Progenitor cell of endocrine pancreas (in vitro differentiated cells): Measurements from ENCODE around the gene TRIOBP. TPM values are rescaled to one million over a fixed set of nuclear protein-coding genes. Genes with fewer than 3 reads are reported as not detected.
A peak's percentile ranks its signal among the peaks of the same experiment; 100 is the strongest.

Experiments used
- DNase-seq: peaks from one replicate; pipeline ENCODE4 v3.0.0; 2021; ENCODE audit warnings: low spot score; ENCODE audit not compliant: unreplicated experiment
- H3K27ac Mint-ChIP-seq: 2 replicates; pipeline ENCODE4 v1.8.0; 2021; ENCODE audit warnings: mild to moderate bottlenecking, moderate library complexity, mixed read lengths
- H3K27me3 Mint-ChIP-seq: 2 replicates; pipeline ENCODE4 v1.8.0; 2021; ENCODE audit warnings: mixed read lengths
- H3K36me3 Mint-ChIP-seq: 2 replicates; pipeline ENCODE4 v1.8.0; 2022; ENCODE audit warnings: mixed read lengths; ENCODE audit not compliant: insufficient read depth
- H3K4me1 Mint-ChIP-seq: 2 replicates; pipeline ENCODE4 v1.8.0; 2021; ENCODE audit warnings: low read depth, mixed read lengths
- H3K4me3 Mint-ChIP-seq: 2 replicates; pipeline ENCODE4 v1.8.0; 2021; ENCODE audit warnings: low read depth, mild to moderate bottlenecking, moderate library complexity, mixed read lengths
- H3K9me3 Mint-ChIP-seq: 2 replicates; pipeline ENCODE4 v1.8.0; 2021; ENCODE audit warnings: low read depth, mixed read lengths
- total RNA-seq: library from RNA; stranded (reverse); gene quantifications from 2 replicates; pipeline ENCODE4 v1.2.1, GENCODE V29; 2021
- TF ChIP-seq, protein P1 (sequence below): fragments of 200-600 bp; sonication (generic); IDR thresholded peaks from one replicate; pipeline ENCODE4 v1.5.0; 2021; ENCODE audit warnings: antibody characterized with exemption, mild to moderate bottlenecking; ENCODE audit not compliant: unreplicated experiment

TRIOBP gene
- total RNA-seq, 1 donor from 2014 or later = 78.7 TPM

DNA sequence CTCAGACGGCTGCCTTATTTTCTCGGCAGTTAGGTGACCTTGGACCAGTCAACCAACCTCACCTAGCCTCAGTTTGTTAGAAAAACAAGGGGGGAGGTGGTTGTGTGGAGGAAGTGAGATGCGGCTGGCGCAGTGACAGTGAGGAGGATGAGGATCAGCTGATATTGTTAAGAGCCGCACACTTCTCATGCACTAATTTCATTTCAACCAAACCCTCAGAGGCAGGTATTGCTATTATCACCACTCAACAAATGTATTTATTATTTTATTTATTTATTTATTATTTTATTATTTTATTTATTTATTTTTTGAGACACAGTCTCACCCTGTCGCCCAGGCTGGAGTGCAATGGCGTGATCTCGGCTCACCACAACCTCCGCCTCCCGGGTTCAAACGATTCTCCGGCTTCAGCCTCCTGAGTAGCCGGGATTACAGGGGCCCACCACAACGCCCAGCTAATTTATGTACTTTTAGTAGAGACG is 19.3 kb upstream of the TRIOBP start:
- Mint-ChIP-seq H3K27ac (no peak overlapping the region), H3K27me3 (peaks cover 17% of the 10 kb centered on the region), H3K36me3 (no peaks in the 10 kb centered on the region), H3K9me3 (no peaks in the 10 kb centered on the region), H3K4me3 (peak overlapping the region; percentile 9), H3K4me1 (peaks cover 1% of the 10 kb centered on the region)
- DNase-seq = no peak
- TF ChIP-seq, protein P1, sequence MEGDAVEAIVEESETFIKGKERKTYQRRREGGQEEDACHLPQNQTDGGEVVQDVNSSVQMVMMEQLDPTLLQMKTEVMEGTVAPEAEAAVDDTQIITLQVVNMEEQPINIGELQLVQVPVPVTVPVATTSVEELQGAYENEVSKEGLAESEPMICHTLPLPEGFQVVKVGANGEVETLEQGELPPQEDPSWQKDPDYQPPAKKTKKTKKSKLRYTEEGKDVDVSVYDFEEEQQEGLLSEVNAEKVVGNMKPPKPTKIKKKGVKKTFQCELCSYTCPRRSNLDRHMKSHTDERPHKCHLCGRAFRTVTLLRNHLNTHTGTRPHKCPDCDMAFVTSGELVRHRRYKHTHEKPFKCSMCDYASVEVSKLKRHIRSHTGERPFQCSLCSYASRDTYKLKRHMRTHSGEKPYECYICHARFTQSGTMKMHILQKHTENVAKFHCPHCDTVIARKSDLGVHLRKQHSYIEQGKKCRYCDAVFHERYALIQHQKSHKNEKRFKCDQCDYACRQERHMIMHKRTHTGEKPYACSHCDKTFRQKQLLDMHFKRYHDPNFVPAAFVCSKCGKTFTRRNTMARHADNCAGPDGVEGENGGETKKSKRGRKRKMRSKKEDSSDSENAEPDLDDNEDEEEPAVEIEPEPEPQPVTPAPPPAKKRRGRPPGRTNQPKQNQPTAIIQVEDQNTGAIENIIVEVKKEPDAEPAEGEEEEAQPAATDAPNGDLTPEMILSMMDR = no peak

DNA sequence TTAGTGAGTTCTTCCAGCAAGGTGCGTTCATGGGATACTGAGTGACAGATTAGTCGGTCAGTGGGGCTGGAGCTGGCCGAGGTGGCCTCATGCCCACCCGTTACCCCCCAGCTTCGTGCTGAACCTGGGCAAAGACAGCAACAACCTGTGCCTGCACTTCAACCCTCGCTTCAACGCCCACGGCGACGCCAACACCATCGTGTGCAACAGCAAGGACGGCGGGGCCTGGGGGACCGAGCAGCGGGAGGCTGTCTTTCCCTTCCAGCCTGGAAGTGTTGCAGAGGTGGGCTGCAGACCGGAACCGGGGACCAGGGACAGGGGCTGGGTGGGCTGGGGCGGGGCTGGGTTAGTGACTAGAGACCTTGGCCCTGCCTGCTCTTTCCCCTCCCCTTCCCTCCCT is 18.5 kb upstream of the TRIOBP start:
- H3K27ac Mint-ChIP-seq = no peak overlapping the region
- H3K27me3 Mint-ChIP-seq = peaks cover 17% of the 10 kb centered on the region
- TF ChIP-seq, protein P1 = no peak
- peaks cover 1% of the 10 kb centered on the region for H3K4me1 Mint-ChIP-seq
- no peaks in the 10 kb centered on the region for H3K36me3 Mint-ChIP-seq
- no peak for DNase-seq
- H3K4me3 Mint-ChIP-seq = no peak overlapping the region
- H3K9me3 Mint-ChIP-seq = no peaks in the 10 kb centered on the region

DNA sequence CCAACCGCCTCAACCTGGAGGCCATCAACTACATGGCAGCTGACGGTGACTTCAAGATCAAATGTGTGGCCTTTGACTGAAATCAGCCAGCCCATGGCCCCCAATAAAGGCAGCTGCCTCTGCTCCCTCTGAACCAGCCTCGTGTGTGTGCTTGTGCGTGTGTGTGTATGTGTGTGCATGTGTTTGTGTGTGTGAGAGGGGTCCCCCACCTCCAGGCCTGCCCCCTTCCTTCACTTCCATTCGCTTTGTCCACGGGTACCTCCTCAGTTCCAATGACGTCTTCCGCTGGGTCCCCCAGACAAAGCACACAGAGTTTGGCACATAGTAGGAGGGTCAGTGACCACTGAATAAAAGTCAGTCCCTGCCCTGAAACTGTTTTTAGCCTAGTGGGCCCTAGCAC is 17.2 kb upstream of the TRIOBP start:
- H3K4me3 Mint-ChIP-seq = no peak overlapping the region

DNA sequence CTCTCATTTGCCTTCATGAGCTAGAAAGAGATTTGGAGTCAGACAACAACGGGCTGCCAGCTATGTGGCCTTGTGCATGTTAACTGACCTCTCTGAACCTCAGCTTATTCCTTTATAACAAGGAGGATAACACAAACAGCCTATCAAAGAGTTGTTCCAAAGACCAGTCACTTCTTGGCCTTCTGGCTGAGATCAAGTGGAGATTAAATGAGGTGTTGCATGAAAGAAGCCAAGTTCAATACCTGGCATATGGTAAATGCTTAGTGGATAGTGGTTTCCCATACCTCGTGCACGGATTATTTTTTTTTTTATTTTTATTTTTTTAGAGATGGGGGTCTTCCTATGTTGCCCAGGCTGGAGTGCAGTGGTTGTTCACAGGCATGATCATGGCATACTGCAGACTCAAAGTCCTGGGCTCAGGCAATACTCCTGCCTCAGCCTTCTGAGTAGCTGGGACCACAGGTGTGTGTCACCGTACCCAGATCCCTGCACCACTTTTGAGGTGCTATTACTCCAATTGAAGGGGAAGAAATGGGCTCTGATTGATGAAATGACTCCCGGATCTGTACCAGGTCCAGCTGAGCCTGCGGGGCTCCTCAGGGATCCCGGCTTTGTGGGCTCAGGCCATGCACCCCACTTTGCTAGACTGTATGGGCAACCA is 16.5 kb upstream of the TRIOBP start:
- TF ChIP-seq, protein P1 = no peak
- no peak overlapping the region for H3K4me3 Mint-ChIP-seq
- H3K36me3 Mint-ChIP-seq = no peaks in the 10 kb centered on the region
- no peaks in the 10 kb centered on the region for H3K9me3 Mint-ChIP-seq
- DNase-seq = no peak
- H3K27me3 Mint-ChIP-seq = peaks cover 17% of the 10 kb centered on the region
- no peak overlapping the region for H3K27ac Mint-ChIP-seq
- H3K4me1 Mint-ChIP-seq = peaks cover 1% of the 10 kb centered on the region

More for the DNA sequence above, 17.2 kb upstream of the TRIOBP start:
- H3K27ac Mint-ChIP-seq = no peak overlapping the region
- peaks cover 17% of the 10 kb centered on the region for H3K27me3 Mint-ChIP-seq
- H3K4me1 Mint-ChIP-seq = peaks cover 1% of the 10 kb centered on the region
- H3K36me3 Mint-ChIP-seq = no peaks in the 10 kb centered on the region
- TF ChIP-seq, protein P1 = no peak
- no peaks in the 10 kb centered on the region for H3K9me3 Mint-ChIP-seq
- no peak for DNase-seq

DNA sequence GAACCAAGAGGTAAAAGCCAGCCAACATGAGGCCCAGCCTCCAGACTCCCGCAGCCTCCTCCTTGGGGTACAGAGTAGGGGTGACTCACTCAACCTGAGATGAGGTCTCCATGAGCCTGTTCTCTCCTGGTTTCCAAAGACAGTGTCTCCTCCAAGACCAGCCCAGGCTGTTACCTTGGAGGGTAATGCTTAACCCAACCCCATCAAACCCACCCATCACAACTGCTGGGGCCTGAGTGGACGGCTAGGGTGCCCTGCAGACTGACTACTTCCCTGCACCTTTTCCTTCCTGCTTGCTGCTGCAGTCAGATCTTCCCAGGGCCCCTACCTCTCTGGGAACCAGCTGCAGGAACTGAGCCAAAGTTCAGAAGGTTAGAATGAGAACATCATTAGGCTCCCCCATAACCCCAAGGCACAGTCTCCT is 15.8 kb upstream of the TRIOBP start:
- no peak overlapping the region for H3K27ac Mint-ChIP-seq
- DNase-seq = no peak

More for the DNA sequence above, 15.8 kb upstream of the TRIOBP start:
- H3K4me3 Mint-ChIP-seq = no peak overlapping the region
- peaks cover 3% of the 10 kb centered on the region for H3K4me1 Mint-ChIP-seq
- TF ChIP-seq, protein P1 = no peak
- H3K9me3 Mint-ChIP-seq = no peaks in the 10 kb centered on the region
- peaks cover 17% of the 10 kb centered on the region for H3K27me3 Mint-ChIP-seq
- H3K36me3 Mint-ChIP-seq = no peaks in the 10 kb centered on the region
